GM19372 (cell line): Measurements from ENCODE around the gene NOL9.
"Not testable (repeated sequence)": the region's sequence is repeated elsewhere in the genome, so short reads cannot be mapped to it uniquely, and the experiment has no call there.

ENCODE experiments used
- ATAC-seq: cut with Tn5 transposase; IDR thresholded peaks from one replicate; pipeline ENCODE4 v1.9.1; 2021; ENCODE audit warnings: mild to moderate bottlenecking, low read depth, moderate library complexity; ENCODE audit not compliant: unreplicated experiment

The NOL9 gene

GRCh38 chr1:6574818-6575217 is 20.5 kb upstream of the NOL9 start:
- no peak for ATAC-seq

- ATAC-seq = no peak
These were observed 19.8 kb upstream of the NOL9 start for GRCh38 chr1:6574025-6574620.

- no peak for ATAC-seq
These were observed 18.5 kb upstream of the NOL9 start for GRCh38 chr1:6572653-6573383.

- ATAC-seq = no peak
These were observed 16.7 kb upstream of the NOL9 start for GRCh38 chr1:6570987-6571386.

GRCh38 chr1:6570100-6570499 is 15.8 kb upstream of the NOL9 start:
- ATAC-seq = no peak

GRCh38 chr1:6569033-6569432 is 14.7 kb upstream of the NOL9 start:
- ATAC-seq = no peak

- ATAC-seq = no peak
These were observed 6.0 kb upstream of the NOL9 start for GRCh38 chr1:6560267-6560666.

GRCh38 chr1:6559161-6559560 is 4.8 kb upstream of the NOL9 start:
- not testable (repeated sequence) for ATAC-seq

- no peak for ATAC-seq
These were observed 3.3 kb upstream of the NOL9 start for GRCh38 chr1:6557597-6557996.

- ATAC-seq = no peak
These were observed 830 bp upstream of the NOL9 start, which contains the start of gene TAS1R1 for GRCh38 chr1:6554907-6555778. Gene TAS1R1 (plus strand): TSS chr1:6555307. CDS start chr1:6555374, 67 bp downstream.

GRCh38 chr1:6547301-6547700 is 7.0 kb downstream of the NOL9 start:
- ATAC-seq = no peak

- no peak for ATAC-seq
These were observed 8.0 kb downstream of the NOL9 start for GRCh38 chr1:6546326-6546725.

- no peak for ATAC-seq
These were observed 8.8 kb downstream of the NOL9 start for GRCh38 chr1:6545276-6546112.

- ATAC-seq = no peak
These were observed 9.5 kb downstream of the NOL9 start for GRCh38 chr1:6544831-6545230.

- ATAC-seq = no peak
These were observed 15.4 kb downstream of the NOL9 start for GRCh38 chr1:6538956-6539355.

- ATAC-seq = no peak
These were observed 18.0 kb downstream of the NOL9 start for GRCh38 chr1:6536291-6536690.

GRCh38 chr1:6535214-6535613 is 19.1 kb downstream of the NOL9 start:
- ATAC-seq = no peak

- no peak for ATAC-seq
These were observed 20.0 kb downstream of the NOL9 start for GRCh38 chr1:6534248-6534822.

- no peak for ATAC-seq
These were observed 22.3 kb downstream of the NOL9 start for GRCh38 chr1:6531996-6532395.

- no peak for ATAC-seq
These were observed 23.7 kb downstream of the NOL9 start for GRCh38 chr1:6530504-6531160.
